ENCODE results near the gene FOSB. TPM values are rescaled to one million over a fixed set of nuclear protein-coding genes. Genes with fewer than 3 reads are reported as not detected.
A peak's percentile ranks its signal among the peaks of the same experiment; 100 is the strongest.

The FOSB gene
- total and polyA plus RNA-seq, 11 donors = 0.23 to 107 (median 1.1) TPM

DNA sequence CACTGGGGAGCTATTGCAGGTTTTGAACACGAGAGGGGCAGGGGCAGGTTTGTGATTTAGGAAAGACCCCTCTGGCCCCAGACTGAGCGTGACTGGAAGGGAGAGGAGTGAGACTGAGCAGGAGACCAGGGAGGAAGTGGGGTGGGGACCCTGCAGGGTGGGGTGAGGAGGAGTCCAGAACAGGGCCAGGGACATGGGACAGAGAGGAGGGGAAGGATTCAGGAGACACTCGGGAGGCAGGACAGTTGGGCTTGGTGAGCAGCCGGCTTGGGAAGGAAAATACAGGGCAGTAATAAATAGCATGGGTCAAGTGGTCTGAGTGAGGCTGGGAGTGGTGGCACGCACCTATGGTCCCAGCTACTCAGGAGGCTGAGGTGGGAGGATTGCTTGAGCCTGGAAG, 9.4 kb downstream of the FOSB start:
- Histone ChIP-seq H3K27ac (no peak overlapping the region), H3K9me3 (no peaks in the 10 kb centered on the region), H3K27me3 (peaks cover 0 to 17% (median 0%) of the 10 kb centered on the region in 9 donors), H3K4me3 (no peak overlapping the region), H3K4me1 (peaks cover 0 to 28% (median 10%) of the 10 kb centered on the region in 12 donors), H3K36me3 (no peaks in the 10 kb centered on the region)
- 32 to 35% (median 34%) methylated on average over 5 of the region's 5 CpGs for WGBS, 4 donors
- no peak for ATAC-seq
- intact Hi-C loops (cut with DNase I) = loop anchor here in 1 of 10 donors (10.0 kb wide), 1 partner anchor 52 kb away; the partner anchor contains the start of gene ERCC1
- no peak for DNase-seq
- no peak for TF ChIP-seq POLR2A (IDR thresholded peaks at IDR 0.05)
- TF ChIP-seq, protein P1, sequence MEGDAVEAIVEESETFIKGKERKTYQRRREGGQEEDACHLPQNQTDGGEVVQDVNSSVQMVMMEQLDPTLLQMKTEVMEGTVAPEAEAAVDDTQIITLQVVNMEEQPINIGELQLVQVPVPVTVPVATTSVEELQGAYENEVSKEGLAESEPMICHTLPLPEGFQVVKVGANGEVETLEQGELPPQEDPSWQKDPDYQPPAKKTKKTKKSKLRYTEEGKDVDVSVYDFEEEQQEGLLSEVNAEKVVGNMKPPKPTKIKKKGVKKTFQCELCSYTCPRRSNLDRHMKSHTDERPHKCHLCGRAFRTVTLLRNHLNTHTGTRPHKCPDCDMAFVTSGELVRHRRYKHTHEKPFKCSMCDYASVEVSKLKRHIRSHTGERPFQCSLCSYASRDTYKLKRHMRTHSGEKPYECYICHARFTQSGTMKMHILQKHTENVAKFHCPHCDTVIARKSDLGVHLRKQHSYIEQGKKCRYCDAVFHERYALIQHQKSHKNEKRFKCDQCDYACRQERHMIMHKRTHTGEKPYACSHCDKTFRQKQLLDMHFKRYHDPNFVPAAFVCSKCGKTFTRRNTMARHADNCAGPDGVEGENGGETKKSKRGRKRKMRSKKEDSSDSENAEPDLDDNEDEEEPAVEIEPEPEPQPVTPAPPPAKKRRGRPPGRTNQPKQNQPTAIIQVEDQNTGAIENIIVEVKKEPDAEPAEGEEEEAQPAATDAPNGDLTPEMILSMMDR (IDR thresholded peaks at IDR 0.05) = no peak

DNA sequence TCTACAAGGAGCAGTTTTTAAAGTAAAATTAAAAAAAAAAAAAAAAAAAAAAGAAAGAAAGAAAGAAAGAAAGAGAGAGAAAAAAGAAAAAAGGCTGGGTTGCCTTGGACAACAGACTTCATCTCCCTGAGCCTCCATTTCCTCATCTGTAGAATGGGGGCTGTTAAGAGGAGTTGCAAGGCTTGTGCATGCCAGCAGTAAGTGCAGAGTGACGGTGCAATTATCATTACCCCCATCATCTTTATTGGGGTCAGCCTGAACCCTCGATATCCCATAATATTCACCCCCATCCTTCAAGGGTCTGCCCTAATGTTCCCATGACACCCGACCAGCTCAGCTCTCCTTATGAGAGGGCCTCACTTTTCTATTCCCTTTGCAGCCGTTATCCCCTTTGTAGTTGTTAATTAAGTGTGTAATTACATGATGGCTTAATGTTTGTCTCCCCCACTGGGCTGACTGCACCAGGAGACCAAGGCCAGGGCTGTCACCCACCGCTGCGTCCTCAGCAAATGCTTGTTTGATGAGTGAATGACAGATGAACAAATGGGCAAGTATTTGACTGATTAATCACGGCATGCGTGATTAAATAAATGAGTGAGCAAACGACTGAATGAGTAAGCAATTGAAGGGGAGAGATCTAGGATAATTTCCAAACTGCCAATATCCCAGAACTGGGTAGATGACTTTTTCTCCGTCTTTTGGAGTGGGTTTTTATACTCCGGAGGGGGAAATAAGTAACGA, 10.1 kb downstream of the FOSB start:
- ATAC-seq (peak in 1 of 4 donors; percentile 2), DNase-seq (no peak)
- peak overlapping the region in 11 of 12 donors; percentile 39 to 68 (median 54) for H3K4me3 ChIP-seq
- intact Hi-C loops (cut with DNase I) = loop anchor here in 9 of 10 donors (1.0 to 10.0 kb wide), 4 partner anchors 39 to 53 kb away; partner anchors contain the start of gene ERCC1 (in 1 of the 9)
- H3K27ac ChIP-seq = peak overlapping the region; percentile 91 to 99 (median 96)
- 8 to 10% (median 9%) methylated on average over 12 of the region's 12 CpGs for WGBS, 4 donors
- TF ChIP-seq POLR2A (IDR thresholded peaks at IDR 0.05) = no peak
- TF ChIP-seq, protein P1 (IDR thresholded peaks at IDR 0.05) = no peak
- no peaks in the 10 kb centered on the region for H3K9me3 ChIP-seq
- peaks cover 0 to 16% (median 0%) of the 10 kb centered on the region in 9 donors for H3K27me3 ChIP-seq
- peaks cover 0 to 28% (median 9%) of the 10 kb centered on the region in 12 donors for H3K4me1 ChIP-seq
- no peaks in the 10 kb centered on the region for H3K36me3 ChIP-seq

DNA sequence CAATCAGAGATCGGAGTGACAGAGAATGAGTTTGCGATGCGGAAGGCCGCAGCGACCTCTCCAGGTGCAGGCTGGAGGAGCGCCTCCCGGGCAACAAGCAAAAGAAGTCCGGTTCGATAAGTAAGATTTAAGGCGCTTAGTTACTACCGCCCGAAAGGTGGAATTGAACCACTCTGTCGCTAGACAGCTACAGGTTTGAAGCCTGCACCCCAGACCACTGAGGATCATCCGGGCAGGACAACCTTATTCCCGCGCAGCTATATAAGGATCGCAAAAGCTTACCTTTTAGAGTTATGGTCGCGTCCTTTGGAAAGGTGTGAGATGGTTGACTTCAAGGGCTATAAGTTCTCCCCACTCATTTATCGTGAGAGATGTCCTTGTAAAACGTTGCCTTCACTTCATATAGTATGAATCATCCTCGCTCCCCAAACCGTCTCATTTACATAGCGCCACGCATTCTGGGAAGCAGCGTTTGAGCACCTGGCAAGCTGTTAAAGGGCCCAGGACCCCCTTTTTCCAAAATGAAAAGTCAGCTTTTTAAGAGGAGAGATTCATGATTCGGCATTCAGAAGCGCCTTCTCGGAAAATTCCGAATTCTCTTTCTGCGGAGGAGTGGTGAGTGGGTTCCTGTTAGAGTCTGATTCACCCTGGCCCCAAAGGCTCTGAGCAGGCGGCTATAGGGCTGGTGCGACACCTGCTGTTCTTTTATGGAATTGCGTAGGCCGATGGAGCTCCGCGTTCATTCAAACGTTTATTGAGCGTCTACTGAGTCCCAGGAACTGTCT, 10.8 kb downstream of the FOSB start:
- no peaks in the 10 kb centered on the region for H3K36me3 ChIP-seq
- WGBS, 4 donors = 0% methylated on average over 38 to 39 of the region's 39 CpGs
- DNase-seq (peak; percentile 81 to 87 (median 83)), ATAC-seq (peak; percentile 94 to 98 (median 96))
- intact Hi-C loops (cut with DNase I) = loop anchor here (1.0 to 10.0 kb wide), 4 partner anchors 39 to 54 kb away; partner anchors contain the start of gene ERCC1 (in 1 of the 10)
- peak overlapping the region; percentile 91 to 99 (median 96) for H3K27ac ChIP-seq
- H3K27me3 ChIP-seq = peaks cover 0 to 8% (median 0%) of the 10 kb centered on the region in 9 donors
- H3K4me1 ChIP-seq = peaks cover 0 to 28% (median 9%) of the 10 kb centered on the region in 12 donors
- TF ChIP-seq POLR2A (IDR thresholded peaks at IDR 0.05) = peak in 1 of 2 donors; percentile 27
- TF ChIP-seq, protein P1 (IDR thresholded peaks at IDR 0.05) = peak; percentile 95 to 99 (median 97)
- peak overlapping the region; percentile 28 to 68 (median 54) for H3K4me3 ChIP-seq
- H3K9me3 ChIP-seq = no peaks in the 10 kb centered on the region

DNA sequence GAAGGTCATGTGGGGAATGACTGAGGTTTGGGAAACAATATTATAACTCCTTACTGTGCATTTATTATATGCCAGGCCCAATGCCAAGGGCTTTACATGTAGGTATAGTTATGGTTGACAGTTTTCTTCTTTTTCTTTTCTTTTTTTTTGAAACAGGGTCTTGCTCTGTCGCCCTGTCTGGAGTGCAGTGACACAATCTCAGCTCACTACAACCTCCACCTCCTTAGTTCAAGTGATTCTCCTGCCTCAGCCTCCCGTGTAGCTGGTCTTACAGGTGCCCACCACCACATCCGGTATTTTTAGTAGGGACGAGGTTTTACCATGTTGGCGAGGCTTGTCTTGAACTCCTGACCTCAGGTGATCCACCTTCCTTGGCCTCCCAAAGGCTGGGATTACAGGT, 15.2 kb downstream of the FOSB start:
- Histone ChIP-seq H3K27me3 (no peaks in the 10 kb centered on the region), H3K27ac (no peak overlapping the region), H3K4me3 (no peak overlapping the region), H3K9me3 (no peaks in the 10 kb centered on the region), H3K36me3 (peaks cover 0 to under 1% (median 0%) of the 10 kb centered on the region in 9 donors), H3K4me1 (peaks cover 0 to 12% (median 4%) of the 10 kb centered on the region in 12 donors)
- ATAC-seq = no peak
- DNase-seq = no peak
- 84 to 93% (median 91%) methylated on average over 5 of the region's 5 CpGs for WGBS, 4 donors
- intact Hi-C loops (cut with DNase I) = no loop called here
- TF ChIP-seq, protein P1 (IDR thresholded peaks at IDR 0.05) = no peak
- no peak for TF ChIP-seq POLR2A (IDR thresholded peaks at IDR 0.05)
